H9 (cell line): ENCODE results near the gene GGNBP2. TPM values are rescaled to one million over a fixed set of nuclear protein-coding genes. Genes with fewer than 3 reads are reported as not detected.

ENCODE experiments used
- DNase-seq: peaks from one replicate; pipeline ENCODE4 v3.0.0-alpha.2; 2017
- H2AFZ ChIP-seq: one replicate; pipeline ENCODE4 v1.6.1; 2013; ENCODE audit warnings: mild to moderate bottlenecking, low read length, control low read depth, moderate library complexity
- H2AK5ac ChIP-seq: 2 replicates; pipeline ENCODE4 v1.6.1; 2013; ENCODE audit warnings: low read length, control low read depth, mixed read lengths; ENCODE audit not compliant: insufficient read length
- H2BK120ac ChIP-seq: one replicate; pipeline ENCODE4 v1.6.1; 2013; ENCODE audit warnings: low read depth, mild to moderate bottlenecking, low read length, control low read depth, inconsistent platforms; ENCODE audit not compliant: poor library complexity, severe bottlenecking
- H2BK12ac ChIP-seq: 2 replicates; pipeline ENCODE4 v1.6.1; 2013; ENCODE audit warnings: low read length, control low read depth, mixed read lengths, low read depth; ENCODE audit not compliant: insufficient read length
- H2BK15ac ChIP-seq: 2 replicates; pipeline ENCODE4 v1.6.1; 2013; ENCODE audit warnings: low read depth, low read length, control low read depth
- H2BK20ac ChIP-seq: one replicate; pipeline ENCODE4 v1.6.1; 2013; ENCODE audit warnings: low read depth, mild to moderate bottlenecking, low read length, control low read depth, inconsistent platforms; ENCODE audit not compliant: poor library complexity, severe bottlenecking
- H2BK5ac ChIP-seq: 2 replicates; pipeline ENCODE4 v1.6.1; 2013; ENCODE audit warnings: low read length, control low read depth, mixed read lengths; ENCODE audit not compliant: insufficient read length
- H3K14ac ChIP-seq: 2 replicates; pipeline ENCODE4 v1.6.1; 2013; ENCODE audit warnings: low read length, control low read depth; ENCODE audit not compliant: insufficient read depth
- H3K18ac ChIP-seq: 2 replicates; pipeline ENCODE4 v1.6.1; 2013; ENCODE audit warnings: low read depth, mild to moderate bottlenecking, mixed read lengths, low read length, control low read depth; ENCODE audit not compliant: insufficient read length
- H3K23ac ChIP-seq: 2 replicates; pipeline ENCODE4 v1.6.1; 2013; ENCODE audit warnings: low read length, control low read depth, mixed read lengths, low read depth; ENCODE audit not compliant: insufficient read length
- H3K23me2 ChIP-seq: 2 replicates; pipeline ENCODE4 v1.6.1; 2013; ENCODE audit warnings: low read depth, mild to moderate bottlenecking, mixed read lengths, low read length, control low read depth; ENCODE audit not compliant: insufficient read length, poor library complexity, severe bottlenecking
- H3K27ac ChIP-seq: 2 replicates; pipeline ENCODE4 v1.5.1; 2013; ENCODE audit warnings: low read length, control low read depth, mixed read lengths, low read depth; ENCODE audit not compliant: insufficient read length
- H3K27me3 ChIP-seq: 2 replicates; pipeline ENCODE4 v1.6.1; 2013; ENCODE audit warnings: low read length, control low read depth, inconsistent platforms; ENCODE audit not compliant: insufficient read depth
- H3K4ac ChIP-seq: 2 replicates; pipeline ENCODE4 v1.6.1; 2013; ENCODE audit warnings: low read depth, mild to moderate bottlenecking, control low read depth, inconsistent platforms, low read length, moderate library complexity
- H3K4me1 ChIP-seq: 2 replicates; pipeline ENCODE4 v1.6.1; 2013; ENCODE audit warnings: low read length, control low read depth, inconsistent platforms; ENCODE audit not compliant: insufficient read depth
- H3K4me2 ChIP-seq: 2 replicates; pipeline ENCODE4 v1.6.1; 2013; ENCODE audit warnings: low read length, control low read depth, mixed read lengths; ENCODE audit not compliant: insufficient read length, insufficient read depth
- H3K56ac ChIP-seq: 2 replicates; pipeline ENCODE4 v1.6.1; 2013; ENCODE audit warnings: low read depth, mild to moderate bottlenecking, mixed read lengths, low read length, control low read depth; ENCODE audit not compliant: insufficient read length
- H3K79me1 ChIP-seq: 2 replicates; pipeline ENCODE4 v1.6.1; 2013; ENCODE audit warnings: low read depth, mild to moderate bottlenecking, moderate library complexity, low read length, control low read depth, inconsistent platforms; ENCODE audit not compliant: insufficient read depth, poor library complexity, severe bottlenecking
- H3K79me2 ChIP-seq: 2 replicates; pipeline ENCODE4 v1.6.1; 2013; ENCODE audit warnings: low read length, control low read depth, inconsistent platforms; ENCODE audit not compliant: insufficient read depth
- H3K9ac ChIP-seq: 2 replicates; pipeline ENCODE4 v1.6.1; 2013; ENCODE audit warnings: low read length, control low read depth, mixed read lengths; ENCODE audit not compliant: insufficient read length; ENCODE audit errors: extremely low read depth
- H3K9me3 ChIP-seq: one replicate; pipeline ENCODE4 v1.6.1; 2013; ENCODE audit warnings: low read depth, low read length, inconsistent platforms; ENCODE audit not compliant: control insufficient read depth
- H3T11ph ChIP-seq: one replicate; pipeline ENCODE4 v1.6.1; 2013; ENCODE audit warnings: mild to moderate bottlenecking, low read length, control low read depth, inconsistent platforms
- H4K20me1 ChIP-seq: one replicate; pipeline ENCODE4 v1.6.1; 2013; ENCODE audit not compliant: control insufficient read depth, insufficient read length, insufficient read depth
- H4K5ac ChIP-seq: 2 replicates; pipeline ENCODE4 v1.6.1; 2013; ENCODE audit warnings: low read depth, mild to moderate bottlenecking, mixed read lengths, low read length, control low read depth; ENCODE audit not compliant: insufficient read length
- H4K8ac ChIP-seq: replicated peaks from 2 replicates; pipeline ENCODE4 v1.6.1; 2013; ENCODE audit warnings: low read length, control low read depth, mixed read lengths, low read depth; ENCODE audit not compliant: insufficient read length
- H4K91ac ChIP-seq: 2 replicates; pipeline ENCODE4 v1.6.1; 2013; ENCODE audit warnings: low read depth, mild to moderate bottlenecking, moderate library complexity, mixed read lengths, low read length, control low read depth; ENCODE audit not compliant: insufficient read length
- H3K27ac Mint-ChIP-seq, 3 experiments: 2 replicates in 2 of 3; 3 replicates in 1 of 3; pipeline ENCODE4 v1.8.0; 2020 to 2021; ENCODE audit warnings: mixed read lengths in 3 of 3, mild to moderate bottlenecking in 1 of 3, moderate library complexity in 1 of 3
- H3K27me3 Mint-ChIP-seq: 2 replicates; pipeline ENCODE4 v1.8.0; 2021; ENCODE audit warnings: low read depth, mild to moderate bottlenecking, moderate library complexity, mixed read lengths
- H3K36me3 Mint-ChIP-seq, 3 experiments: 2 replicates in 2 of 3; 3 replicates in 1 of 3; pipeline ENCODE4 v1.8.0; 2020 to 2021; ENCODE audit warnings: low read depth in 3 of 3, mixed read lengths in 3 of 3; ENCODE audit not compliant: insufficient read depth in 1 of 3
- H3K4me1 Mint-ChIP-seq, 2 experiments: 2 replicates each; pipeline ENCODE4 v1.8.0; 2020; ENCODE audit warnings: mixed read lengths in 2 of 2
- H3K4me3 Mint-ChIP-seq, 2 experiments: 2 replicates in 1 of 2; 3 replicates in 1 of 2; pipeline ENCODE4 v1.8.0; 2020 to 2021; ENCODE audit warnings: mild to moderate bottlenecking in 2 of 2, mixed read lengths in 2 of 2, moderate library complexity in 1 of 2
- H3K9me3 Mint-ChIP-seq, 2 experiments: 2 replicates in 1 of 2; 3 replicates in 1 of 2; pipeline ENCODE4 v1.8.0; 2020; ENCODE audit warnings: mild to moderate bottlenecking in 2 of 2, mixed read lengths in 2 of 2, moderate library complexity in 1 of 2
- CTCF ChIP-seq: fragments of 200-600 bp; sonication (generic); conservative IDR thresholded peaks from 3 replicates; pipeline ENCODE4 v1.8.0; 2021; ENCODE audit warnings: antibody characterized with exemption, mild to moderate bottlenecking
- WGBS: extraction: QIAGEN DNeasy Blood & Tissue Kit; methylation state at CpG from one replicate; pipeline ENCODE4 v1.1.7; 2013; ENCODE audit warnings: missing lambda C conversion rate, low lambda C conversion rate, mixed read lengths; ENCODE audit not compliant: insufficient read length; ENCODE audit errors: extremely low coverage; 5-methylcytosine and 5-hydroxymethylcytosine counted together
- total RNA-seq: library from RNA; stranded (reverse); gene quantifications from 2 replicates; pipeline ENCODE4 v1.2.1, GENCODE V29; 2021

The GGNBP2 gene
- total RNA-seq, 1 experiment from 2014 or later = 52.8 TPM

- no peak overlapping the region for H3K4me2 ChIP-seq
- no peak overlapping the region for H2BK12ac ChIP-seq
- no peaks in the 10 kb centered on the region for H3K23me2 ChIP-seq
- TF ChIP-seq CTCF = no peak
- Mint-ChIP-seq H3K27ac (no peak overlapping the region), H3K4me1 (peaks cover 6 to 7% of the 10 kb centered on the region in 2 experiments; a peak in 3 of 4 replicates), H3K9me3 (no peaks in the 10 kb centered on the region), H3K36me3 (peaks cover 15 to 37% (median 28%) of the 10 kb centered on the region in 3 experiments), H3K4me3 (no peak overlapping the region), H3K27me3 (no peaks in the 10 kb centered on the region)
- H4K8ac ChIP-seq = no peak overlapping the region
- H3K27ac ChIP-seq = no peak overlapping the region
- no peak overlapping the region for H3K18ac ChIP-seq
- no peak overlapping the region for H2BK20ac ChIP-seq
- H2AFZ ChIP-seq = no peak overlapping the region
- no peak overlapping the region for H3T11ph ChIP-seq
- no peak overlapping the region for H3K4ac ChIP-seq
- H3K79me2 ChIP-seq = peaks cover 3% of the 10 kb centered on the region; the same call in 1 of the 2 replicates
- H2BK120ac ChIP-seq = no peak overlapping the region
- DNase-seq = no peak
- H3K4me1 ChIP-seq = no peaks in the 10 kb centered on the region
- no peak overlapping the region for H3K9ac ChIP-seq
- no peaks in the 10 kb centered on the region for H4K20me1 ChIP-seq
- WGBS = no CpG with 5 or more reads among the region's 3 CpGs
- no peak overlapping the region for H2BK15ac ChIP-seq
- H3K56ac ChIP-seq = no peak overlapping the region
- H3K23ac ChIP-seq = no peak overlapping the region
- H3K79me1 ChIP-seq = peaks cover 2% of the 10 kb centered on the region
- no peak overlapping the region for H4K5ac ChIP-seq
- no peak overlapping the region for H2AK5ac ChIP-seq
- H3K14ac ChIP-seq = no peak overlapping the region
- H2BK5ac ChIP-seq = no peak overlapping the region
- no peak overlapping the region for H4K91ac ChIP-seq
- H3K27me3 ChIP-seq = no peaks in the 10 kb centered on the region
- H3K9me3 ChIP-seq = no peaks in the 10 kb centered on the region
Observed at GRCh38 chr17:36553459-36553858, 8.7 kb downstream of the GGNBP2 start.
